Activated T-helper 2 cell treated with anti-CD3 and anti-CD28 coated beads, Interferon-gamma antibody, Interleukin-2, Interleukin-4, amounts not matched to agents 10 μg/mL and 5 μg/mL and 100 μg/mL, durations not matched to agents 14 hours and 24 hours and 36 hours (primary cell): Measurements from ENCODE around the gene PCSK1N. TPM values are rescaled to one million over a fixed set of nuclear protein-coding genes. Genes with fewer than 3 reads are reported as not detected.
"Not testable (repeated sequence)": the region's sequence is repeated elsewhere in the genome, so short reads cannot be mapped to it uniquely, and the experiment has no call there.

Experiments used
- DNase-seq: peaks from one replicate; pipeline ENCODE4 v3.0.0; 2021; ENCODE audit warnings: low spot score
- H3K27ac Mint-ChIP-seq: one replicate; pipeline ENCODE4 v1.8.0; 2021; ENCODE audit warnings: mixed read lengths
- H3K27me3 Mint-ChIP-seq: one replicate; pipeline ENCODE4 v1.8.0; 2021; ENCODE audit warnings: low read depth, mixed read lengths
- H3K36me3 Mint-ChIP-seq: one replicate; pipeline ENCODE4 v1.8.0; 2021; ENCODE audit warnings: low read depth, mixed read lengths
- H3K4me1 Mint-ChIP-seq: one replicate; pipeline ENCODE4 v1.8.0; 2021; ENCODE audit warnings: low read depth, mixed read lengths
- H3K4me3 Mint-ChIP-seq: one replicate; pipeline ENCODE4 v1.8.0; 2021; ENCODE audit warnings: low read depth, mild to moderate bottlenecking, moderate library complexity, mixed read lengths
- H3K9me3 Mint-ChIP-seq: one replicate; pipeline ENCODE4 v1.8.0; 2021; ENCODE audit warnings: mixed read lengths
- intact Hi-C: fragments of 100-400 bp; cut with micrococcal nuclease; formaldehyde crosslinking; loops from one replicate; pipeline ENCODE4 v1.15.1; 2023
- total RNA-seq: library from RNA; stranded (reverse); gene quantifications from 2 replicates; pipeline ENCODE4 v1.2.3, GENCODE V29; 2022

PCSK1N gene
- total RNA-seq, 1 donor from 2014 or later = 0.23 TPM

- peaks cover 56% of the 10 kb centered on the region for H3K27me3 Mint-ChIP-seq
- no peaks in the 10 kb centered on the region for H3K9me3 Mint-ChIP-seq
- no peak overlapping the region for H3K27ac Mint-ChIP-seq
- H3K4me1 Mint-ChIP-seq = peaks cover 10% of the 10 kb centered on the region
- no peak overlapping the region for H3K4me3 Mint-ChIP-seq
- DNase-seq = no peak
- H3K36me3 Mint-ChIP-seq = peaks cover 5% of the 10 kb centered on the region
- intact Hi-C loops = no loop called here
Measured at GRCh38 chrX:48831909-48832291, 3.5 kb downstream of the PCSK1N start.

- H3K27me3 Mint-ChIP-seq = peaks cover 52% of the 10 kb centered on the region
Measured at GRCh38 chrX:48831136-48831908, 4.1 kb downstream of the PCSK1N start.

GRCh38 chrX:48829016-48829735 is 6.2 kb downstream of the PCSK1N start:
- DNase-seq = no peak
- peaks cover 18% of the 10 kb centered on the region for H3K36me3 Mint-ChIP-seq
- H3K4me3 Mint-ChIP-seq = no peak overlapping the region
- no peaks in the 10 kb centered on the region for H3K9me3 Mint-ChIP-seq
- H3K27ac Mint-ChIP-seq = no peak overlapping the region
- intact Hi-C loops = no loop called here
- H3K27me3 Mint-ChIP-seq = peaks cover 38% of the 10 kb centered on the region
- H3K4me1 Mint-ChIP-seq = peaks cover 2% of the 10 kb centered on the region

More at GRCh38 chrX:48831136-48831908, 4.1 kb downstream of the PCSK1N start:
- intact Hi-C loops = no loop called here
- H3K9me3 Mint-ChIP-seq = no peaks in the 10 kb centered on the region
- no peak overlapping the region for H3K4me3 Mint-ChIP-seq
- peaks cover 10% of the 10 kb centered on the region for H3K4me1 Mint-ChIP-seq
- H3K27ac Mint-ChIP-seq = no peak overlapping the region
- peaks cover 5% of the 10 kb centered on the region for H3K36me3 Mint-ChIP-seq
- no peak for DNase-seq

GRCh38 chrX:48827654-48827968 is 7.8 kb downstream of the PCSK1N start:
- H3K27ac Mint-ChIP-seq = no peak overlapping the region
- peaks cover 24% of the 10 kb centered on the region for H3K36me3 Mint-ChIP-seq
- no peaks in the 10 kb centered on the region for H3K4me1 Mint-ChIP-seq
- no peak for DNase-seq
- no peak overlapping the region for H3K4me3 Mint-ChIP-seq
- intact Hi-C loops = no loop called here
- peaks cover 22% of the 10 kb centered on the region for H3K27me3 Mint-ChIP-seq
- no peaks in the 10 kb centered on the region for H3K9me3 Mint-ChIP-seq

- Mint-ChIP-seq H3K36me3 (peaks cover 24% of the 10 kb centered on the region), H3K4me3 (no peak overlapping the region), H3K27me3 (peaks cover 20% of the 10 kb centered on the region), H3K4me1 (peaks cover under 1% of the 10 kb centered on the region), H3K27ac (no peak overlapping the region), H3K9me3 (no peaks in the 10 kb centered on the region)
- intact Hi-C loops = no loop called here
- no peak for DNase-seq
Measured at GRCh38 chrX:48826876-48827653, 8.3 kb downstream of the PCSK1N start.

- Mint-ChIP-seq H3K9me3 (no peaks in the 10 kb centered on the region), H3K27ac (no peak within 1 kb of the TSS), H3K36me3 (peaks cover 24% of the 10 kb centered on the region), H3K4me3 (no peak within 1 kb of the TSS), H3K4me1 (peaks cover 1% of the 10 kb centered on the region), H3K27me3 (peaks cover 19% of the 10 kb centered on the region)
- no peak for DNase-seq
- intact Hi-C loops = no loop called here
Measured at GRCh38 chrX:48826135-48826875, 9.1 kb downstream of the PCSK1N start, which contains the start of gene ERAS. TSS of gene ERAS (plus strand) at chrX:48826513. CDS start at chrX:48829124, 2,611 bp downstream.

- intact Hi-C loops = no loop called here
- Mint-ChIP-seq H3K27ac (no peak overlapping the region), H3K27me3 (peaks cover 8% of the 10 kb centered on the region), H3K9me3 (no peaks in the 10 kb centered on the region), H3K4me1 (peaks cover 1% of the 10 kb centered on the region), H3K4me3 (no peak overlapping the region), H3K36me3 (peaks cover 27% of the 10 kb centered on the region)
- no peak for DNase-seq
Measured at GRCh38 chrX:48824066-48824465, 11.3 kb downstream of the PCSK1N start.

GRCh38 chrX:48823053-48823452 is 12.4 kb downstream of the PCSK1N start:
- H3K9me3 Mint-ChIP-seq = no peaks in the 10 kb centered on the region
- no peak overlapping the region for H3K27ac Mint-ChIP-seq
- intact Hi-C loops = no loop called here
- peaks cover 1% of the 10 kb centered on the region for H3K4me1 Mint-ChIP-seq
- H3K27me3 Mint-ChIP-seq = peaks cover 8% of the 10 kb centered on the region
- no peak for DNase-seq
- no peak overlapping the region for H3K4me3 Mint-ChIP-seq
- peaks cover 27% of the 10 kb centered on the region for H3K36me3 Mint-ChIP-seq

- not testable (repeated sequence) for H3K4me3 Mint-ChIP-seq, H3K9me3 Mint-ChIP-seq
Measured at GRCh38 chrX:48819394-48819793, 16.0 kb downstream of the PCSK1N start.

GRCh38 chrX:48818866-48819265 is 16.5 kb downstream of the PCSK1N start:
- no peak overlapping the region for H3K27ac Mint-ChIP-seq
- H3K27me3 Mint-ChIP-seq = no peaks in the 10 kb centered on the region
- intact Hi-C loops = no loop called here
- no peaks in the 10 kb centered on the region for H3K9me3 Mint-ChIP-seq
- no peak overlapping the region for H3K4me3 Mint-ChIP-seq
- DNase-seq = no peak
- H3K4me1 Mint-ChIP-seq = peaks cover 1% of the 10 kb centered on the region
- H3K36me3 Mint-ChIP-seq = peaks cover 9% of the 10 kb centered on the region

More at GRCh38 chrX:48819394-48819793, 16.0 kb downstream of the PCSK1N start:
- H3K27me3 Mint-ChIP-seq, DNase-seq, intact Hi-C loops, H3K4me1 Mint-ChIP-seq, H3K27ac Mint-ChIP-seq: not testable (repeated sequence)
- peaks cover 11% of the 10 kb centered on the region for H3K36me3 Mint-ChIP-seq

- no peak overlapping the region for H3K4me3 Mint-ChIP-seq
- H3K36me3 Mint-ChIP-seq = peaks cover 7% of the 10 kb centered on the region
- H3K9me3 Mint-ChIP-seq = no peaks in the 10 kb centered on the region
- no peaks in the 10 kb centered on the region for H3K27me3 Mint-ChIP-seq
- intact Hi-C loops = no loop called here
- DNase-seq = no peak
- peaks cover 1% of the 10 kb centered on the region for H3K4me1 Mint-ChIP-seq
- H3K27ac Mint-ChIP-seq = no peak overlapping the region
Measured at GRCh38 chrX:48818098-48818497, 17.3 kb downstream of the PCSK1N start.

GRCh38 chrX:48816014-48816810 is 19.2 kb downstream of the PCSK1N start:
- no peak for DNase-seq
- H3K4me3 Mint-ChIP-seq = no peak overlapping the region
- H3K36me3 Mint-ChIP-seq = peaks cover 10% of the 10 kb centered on the region
- H3K4me1 Mint-ChIP-seq = no peaks in the 10 kb centered on the region
- H3K9me3 Mint-ChIP-seq = no peaks in the 10 kb centered on the region
- H3K27ac Mint-ChIP-seq = no peak overlapping the region
- no peaks in the 10 kb centered on the region for H3K27me3 Mint-ChIP-seq
- intact Hi-C loops = no loop called here
